Panc1 (cell line): ENCODE measurements around the gene S100A10. TPM values are rescaled to one million over a fixed set of nuclear protein-coding genes. Genes with fewer than 3 reads are reported as not detected.
A peak's percentile ranks its signal among the peaks of the same experiment; 100 is the strongest.

Experiments used
- ATAC-seq: fragments of 200-7000 bp; cut with Tn5 transposase; 2 replicates; pipeline ENCODE4 v1.9.1; 2020; ENCODE audit warnings: mild to moderate bottlenecking, moderate library complexity
- BruUV-seq: library from RNA; stranded (reverse); fragments of 400-500 nt; replicated peaks from 2 replicates; lab custom pipeline; 2021; lab: Mats Ljungman, UMichigan
- CTCF ChIA-PET: fragments of 300-600 bp; sonication (Branson Sonifier 250); formaldehyde crosslinking; loops from one replicate; lab custom pipeline; 2022; ENCODE audit warnings: antibody characterized with exemption; lab: Charles Lee
- POLR2A ChIA-PET: fragments of 300-600 bp; sonication (Branson Sonifier 250); formaldehyde crosslinking; loops from one replicate; lab custom pipeline; 2022; ENCODE audit warnings: antibody characterized with exemption; lab: Charles Lee
- DNase-seq: peaks from one replicate; pipeline ENCODE4 v3.0.0-alpha.2; 2010; ENCODE audit warnings: low read depth, low spot score
- H3K27ac ChIP-seq: 2 replicates; pipeline ENCODE4 v1.5.1; 2011; ENCODE audit warnings: mild to moderate bottlenecking, low read length, inconsistent platforms
- H3K27me3 ChIP-seq: fragments of 200-500 bp; sonication (Bioruptor generic); 2 replicates; pipeline ENCODE4 v1.6.0; 2014; ENCODE audit warnings: low read length, inconsistent platforms; ENCODE audit not compliant: control insufficient read depth, insufficient read depth
- H3K36me3 ChIP-seq: fragments of 200-500 bp; sonication (Bioruptor generic); 2 replicates; pipeline ENCODE4 v1.5.1; 2014; ENCODE audit warnings: inconsistent platforms, mild to moderate bottlenecking, low read length, moderate library complexity; ENCODE audit not compliant: control insufficient read depth, insufficient read depth
- H3K4me1 ChIP-seq: 2 replicates; pipeline ENCODE4 v1.5.1; 2011; ENCODE audit warnings: inconsistent platforms, mild to moderate bottlenecking, low read length, moderate library complexity; ENCODE audit not compliant: control insufficient read depth, insufficient read depth
- H3K4me3 ChIP-seq, 2 experiments: 2 replicates each; pipeline ENCODE4 v1.5.1; 2011 to 2012; ENCODE audit warnings: low read depth in 2 of 2, low read length in 2 of 2, mild to moderate bottlenecking in 2 of 2, inconsistent platforms in 1 of 2, moderate library complexity in 1 of 2
- H3K9me3 ChIP-seq: fragments of 200-500 bp; sonication (Bioruptor generic); 2 replicates; pipeline ENCODE4 v1.5.1; 2014; ENCODE audit warnings: low read depth, mild to moderate bottlenecking, inconsistent platforms, low read length, moderate library complexity; ENCODE audit not compliant: control insufficient read depth, insufficient read depth
- POLR2AphosphoS5 ChIP-seq: IDR thresholded peaks from 2 replicates; pipeline ENCODE4 v1.6.1; 2012; ENCODE audit warnings: mild to moderate bottlenecking, low read depth, low read length, moderate library complexity
- SIN3A ChIP-seq: IDR thresholded peaks from 2 replicates; pipeline ENCODE4 v1.6.1; 2012; ENCODE audit warnings: low read depth, mild to moderate bottlenecking, low read length, moderate library complexity, borderline replicate concordance; ENCODE audit not compliant: insufficient read depth
- TCF7L2 ChIP-seq: IDR thresholded peaks from 2 replicates; pipeline ENCODE4 v1.6.1; 2011; ENCODE audit warnings: mild to moderate bottlenecking, low read depth, low read length, inconsistent platforms
- in situ Hi-C: cut with HindIII; loops from 2 replicates; pipeline ENCODE4 v1.10.0; 2016; ENCODE audit warnings: low sequenced_read_pairs, low pct_unique_long_range_greater_than_20kb
- intact Hi-C: fragments of 100-400 bp; cut with micrococcal nuclease; formaldehyde crosslinking; loops from one replicate; pipeline ENCODE4 v1.10.0; 2022; ENCODE audit not compliant: unreplicated experiment
- total RNA-seq: library from RNA; stranded (reverse); gene quantifications from one replicate; pipeline ENCODE4 v1.2.1, GENCODE V29; 2021; ENCODE audit not compliant: unreplicated experiment
- TF ChIP-seq, protein P1 (sequence below), 2 experiments: IDR thresholded peaks; 2 replicates each; pipeline ENCODE4 v1.6.1; 2011 to 2012; ENCODE audit warnings: low read depth in 2 of 2, control low read depth in 1 of 2, low read length in 1 of 2, mild to moderate bottlenecking in 1 of 2, moderate library complexity in 1 of 2; ENCODE audit not compliant: insufficient read depth in 1 of 2
- TF ChIP-seq, protein P2 (sequence below): fragments of 450-650 bp; IDR thresholded peaks from 2 replicates; pipeline ENCODE4 v1.5.1; 2017; ENCODE audit warnings: mild to moderate bottlenecking

The S100A10 gene
- total RNA-seq, 1 experiment from 2014 or later = 1,621 TPM

- Histone ChIP-seq H3K36me3 (no peaks in the 10 kb centered on the region), H3K9me3 (no peaks in the 10 kb centered on the region), H3K4me1 (peaks cover 47% of the 10 kb centered on the region), H3K4me3 (no peak overlapping the region), H3K27ac (peak overlapping the region; percentile 89), H3K27me3 (no peaks in the 10 kb centered on the region)
- intact Hi-C loops = loop anchor here (1.0 kb wide), 2 partner anchors 33 to 67 kb away; no protein-coding TSS in a partner anchor
- ATAC-seq (peak; percentile 37), DNase-seq (no peak)
- ChIA-PET CTCF (interaction anchor here (0.7 to 3.4 kb wide), 13 partner anchors 11 to 158 kb away, joined by 3 to 35 read pairs (median 4); partner anchors contain the start of gene THEM4), POLR2A (interaction anchor here (0.6 to 1.2 kb wide), 4 partner anchors 8 to 33 kb away, joined by 3 to 17 read pairs (median 4); partner anchors contain the start of gene S100A10)
- no TSS peak for BruUV-seq
- TF ChIP-seq, protein P1, sequence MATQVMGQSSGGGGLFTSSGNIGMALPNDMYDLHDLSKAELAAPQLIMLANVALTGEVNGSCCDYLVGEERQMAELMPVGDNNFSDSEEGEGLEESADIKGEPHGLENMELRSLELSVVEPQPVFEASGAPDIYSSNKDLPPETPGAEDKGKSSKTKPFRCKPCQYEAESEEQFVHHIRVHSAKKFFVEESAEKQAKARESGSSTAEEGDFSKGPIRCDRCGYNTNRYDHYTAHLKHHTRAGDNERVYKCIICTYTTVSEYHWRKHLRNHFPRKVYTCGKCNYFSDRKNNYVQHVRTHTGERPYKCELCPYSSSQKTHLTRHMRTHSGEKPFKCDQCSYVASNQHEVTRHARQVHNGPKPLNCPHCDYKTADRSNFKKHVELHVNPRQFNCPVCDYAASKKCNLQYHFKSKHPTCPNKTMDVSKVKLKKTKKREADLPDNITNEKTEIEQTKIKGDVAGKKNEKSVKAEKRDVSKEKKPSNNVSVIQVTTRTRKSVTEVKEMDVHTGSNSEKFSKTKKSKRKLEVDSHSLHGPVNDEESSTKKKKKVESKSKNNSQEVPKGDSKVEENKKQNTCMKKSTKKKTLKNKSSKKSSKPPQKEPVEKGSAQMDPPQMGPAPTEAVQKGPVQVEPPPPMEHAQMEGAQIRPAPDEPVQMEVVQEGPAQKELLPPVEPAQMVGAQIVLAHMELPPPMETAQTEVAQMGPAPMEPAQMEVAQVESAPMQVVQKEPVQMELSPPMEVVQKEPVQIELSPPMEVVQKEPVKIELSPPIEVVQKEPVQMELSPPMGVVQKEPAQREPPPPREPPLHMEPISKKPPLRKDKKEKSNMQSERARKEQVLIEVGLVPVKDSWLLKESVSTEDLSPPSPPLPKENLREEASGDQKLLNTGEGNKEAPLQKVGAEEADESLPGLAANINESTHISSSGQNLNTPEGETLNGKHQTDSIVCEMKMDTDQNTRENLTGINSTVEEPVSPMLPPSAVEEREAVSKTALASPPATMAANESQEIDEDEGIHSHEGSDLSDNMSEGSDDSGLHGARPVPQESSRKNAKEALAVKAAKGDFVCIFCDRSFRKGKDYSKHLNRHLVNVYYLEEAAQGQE (IDR thresholded peaks at IDR 0.05; ENCODE audit: insufficient read depth in 1 of 2, low read depth in 2 of 2, low read length in 1 of 2) = no peak
- TF ChIP-seq POLR2AphosphoS5 = no peak
- TF ChIP-seq, protein P2, sequence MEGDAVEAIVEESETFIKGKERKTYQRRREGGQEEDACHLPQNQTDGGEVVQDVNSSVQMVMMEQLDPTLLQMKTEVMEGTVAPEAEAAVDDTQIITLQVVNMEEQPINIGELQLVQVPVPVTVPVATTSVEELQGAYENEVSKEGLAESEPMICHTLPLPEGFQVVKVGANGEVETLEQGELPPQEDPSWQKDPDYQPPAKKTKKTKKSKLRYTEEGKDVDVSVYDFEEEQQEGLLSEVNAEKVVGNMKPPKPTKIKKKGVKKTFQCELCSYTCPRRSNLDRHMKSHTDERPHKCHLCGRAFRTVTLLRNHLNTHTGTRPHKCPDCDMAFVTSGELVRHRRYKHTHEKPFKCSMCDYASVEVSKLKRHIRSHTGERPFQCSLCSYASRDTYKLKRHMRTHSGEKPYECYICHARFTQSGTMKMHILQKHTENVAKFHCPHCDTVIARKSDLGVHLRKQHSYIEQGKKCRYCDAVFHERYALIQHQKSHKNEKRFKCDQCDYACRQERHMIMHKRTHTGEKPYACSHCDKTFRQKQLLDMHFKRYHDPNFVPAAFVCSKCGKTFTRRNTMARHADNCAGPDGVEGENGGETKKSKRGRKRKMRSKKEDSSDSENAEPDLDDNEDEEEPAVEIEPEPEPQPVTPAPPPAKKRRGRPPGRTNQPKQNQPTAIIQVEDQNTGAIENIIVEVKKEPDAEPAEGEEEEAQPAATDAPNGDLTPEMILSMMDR = no peak
- no peak for TF ChIP-seq SIN3A
- TF ChIP-seq TCF7L2 = no peak
- in situ Hi-C loops = no loop called here
Observed at GRCh38 chr1:152000964-152001630, 7.4 kb upstream of the S100A10 start.

DNA sequence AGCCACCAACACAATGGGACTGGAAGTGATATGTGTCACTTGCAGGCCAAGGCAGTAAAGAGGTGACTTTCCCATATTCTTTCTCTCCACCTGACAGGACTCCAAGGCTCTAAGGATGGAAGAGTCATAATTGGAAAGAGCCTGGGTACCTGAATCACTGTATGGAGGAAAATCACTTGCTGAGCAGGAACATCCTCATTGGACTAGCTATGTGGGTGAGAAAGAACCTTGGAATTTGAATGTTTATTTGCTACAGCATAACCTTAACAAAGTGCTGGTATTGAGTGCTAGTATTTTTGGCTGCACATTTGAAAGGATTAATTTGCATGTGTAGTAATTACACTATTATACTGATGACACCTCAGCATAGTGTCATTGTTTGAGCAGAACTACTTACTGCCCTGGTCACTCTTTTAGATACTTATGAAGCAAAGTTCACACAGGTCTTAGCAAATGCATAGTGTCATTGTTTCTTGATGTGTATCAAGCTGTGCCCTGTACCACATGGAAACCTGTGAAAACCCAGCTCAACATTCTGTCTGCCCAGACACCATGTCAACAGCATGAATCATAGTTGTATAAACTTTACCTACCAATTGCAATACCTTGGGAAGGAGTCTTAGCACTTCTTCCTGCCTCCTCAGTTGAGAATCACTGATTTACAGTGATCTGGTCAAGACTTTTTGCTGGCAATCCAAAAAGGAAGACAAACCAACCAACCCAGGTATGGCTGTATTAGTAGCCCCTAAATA lies 5.1 kb upstream of the S100A10 start:
- ChIA-PET CTCF (interaction anchor here (0.5 to 0.8 kb wide), 3 partner anchors 29 to 69 kb away, joined by 3 to 4 read pairs (median 3); no protein-coding TSS in a partner anchor), POLR2A (interaction anchor here (1.1 kb wide), 1 partner anchor 28 kb away, joined by 25 read pairs; no protein-coding TSS in a partner anchor)
- Histone ChIP-seq H3K4me3 (no peak overlapping the region), H3K4me1 (peaks cover 60% of the 10 kb centered on the region), H3K27ac (peak overlapping the region; percentile 89), H3K9me3 (no peaks in the 10 kb centered on the region), H3K27me3 (no peaks in the 10 kb centered on the region), H3K36me3 (no peaks in the 10 kb centered on the region)
- ATAC-seq = peak; percentile 19
- DNase-seq = no peak
- BruUV-seq = no TSS peak
- in situ Hi-C loops = no loop called here
- intact Hi-C loops = no loop called here
- TF ChIP-seq TCF7L2 (no peak), SIN3A (no peak), POLR2AphosphoS5 (no peak)
- TF ChIP-seq, protein P1 (IDR thresholded peaks at IDR 0.05; ENCODE audit: insufficient read depth in 1 of 2, low read depth in 2 of 2, low read length in 1 of 2) = no peak
- TF ChIP-seq, protein P2 = no peak
